WTC11 (cell line): ENCODE data around the gene IL5. TPM values are rescaled to one million over a fixed set of nuclear protein-coding genes. Genes with fewer than 3 reads are reported as not detected.

Source experiments
- ATAC-seq: fragments of 200-7000 bp; cut with Tn5 transposase; 2 replicates; pipeline ENCODE4 v1.10.0; 2021; ENCODE audit warnings: mild to moderate bottlenecking, moderate library complexity
- CTCF ChIA-PET: fragments of 300-600 bp; sonication (Branson Sonifier 250); formaldehyde crosslinking; loops from one replicate; lab custom pipeline; 2021; ENCODE audit warnings: antibody characterized with exemption; lab: Charles Lee
- POLR2A ChIA-PET: fragments of 350-600 bp; sonication (Branson Sonifier 250); formaldehyde crosslinking; loops from one replicate; lab custom pipeline; 2021; ENCODE audit warnings: antibody characterized with exemption; lab: Charles Lee
- DNase-seq: peaks from one replicate; pipeline ENCODE4 v3.0.0; 2021; ENCODE audit warnings: low spot score
- H3K27ac Mint-ChIP-seq: 2 replicates; pipeline ENCODE4 v1.8.0; 2021; ENCODE audit warnings: mixed read lengths
- H3K27me3 Mint-ChIP-seq: 2 replicates; pipeline ENCODE4 v1.8.0; 2021; ENCODE audit warnings: low read depth, mild to moderate bottlenecking, moderate library complexity, mixed read lengths
- H3K36me3 Mint-ChIP-seq: 2 replicates; pipeline ENCODE4 v1.8.0; 2021; ENCODE audit warnings: mixed read lengths
- H3K4me1 Mint-ChIP-seq: 2 replicates; pipeline ENCODE4 v1.8.0; 2022; ENCODE audit warnings: mixed read lengths
- H3K4me3 Mint-ChIP-seq: 2 replicates; pipeline ENCODE4 v1.8.0; 2021; ENCODE audit warnings: mild to moderate bottlenecking, moderate library complexity, mixed read lengths
- H3K9me3 Mint-ChIP-seq: 2 replicates; pipeline ENCODE4 v1.8.0; 2021; ENCODE audit warnings: mixed read lengths
- CREB1 ChIP-seq: sonication (generic); formaldehyde crosslinking; IDR thresholded peaks from 2 replicates; pipeline ENCODE4 v1.8.0; 2023; ENCODE audit warnings: mild to moderate bottlenecking, missing genetic modification reagents
- E2F5 ChIP-seq: sonication (generic); formaldehyde crosslinking; IDR thresholded peaks from 2 replicates; pipeline ENCODE4 v1.8.1; 2022; ENCODE audit warnings: mild to moderate bottlenecking, moderate library complexity, missing genetic modification reagents
- ERG ChIP-seq: fragments of 250-450 bp; sonication (Bioruptor Pico); IDR thresholded peaks from 2 replicates; pipeline ENCODE4 v1.8.0; 2021; ENCODE audit warnings: mild to moderate bottlenecking
- ETV6 ChIP-seq: sonication (generic); formaldehyde crosslinking; IDR thresholded peaks from 2 replicates; pipeline ENCODE4 v1.8.1; 2022; ENCODE audit warnings: mild to moderate bottlenecking, missing genetic modification reagents
- FOXP1 ChIP-seq: sonication (generic); formaldehyde crosslinking; IDR thresholded peaks from 2 replicates; pipeline ENCODE4 v1.8.0; 2022; ENCODE audit warnings: missing genetic modification reagents, mild to moderate bottlenecking, moderate library complexity, borderline replicate concordance
- GRHL2 ChIP-seq: fragments of 250-450 bp; sonication (Bioruptor Pico); IDR thresholded peaks from 2 replicates; pipeline ENCODE4 v1.8.0; 2022; ENCODE audit warnings: mild to moderate bottlenecking, moderate library complexity; ENCODE audit not compliant: insufficient replicate concordance, severe bottlenecking
- IRF1 ChIP-seq: sonication (generic); formaldehyde crosslinking; IDR thresholded peaks from 2 replicates; pipeline ENCODE4 v1.8.0; 2023; ENCODE audit warnings: missing genetic modification reagents
- JUN ChIP-seq: sonication (generic); formaldehyde crosslinking; IDR thresholded peaks from 2 replicates; pipeline ENCODE4 v1.8.0; 2023; ENCODE audit warnings: mild to moderate bottlenecking, missing genetic modification reagents
- KAT7 ChIP-seq: sonication (generic); formaldehyde crosslinking; IDR thresholded peaks from 2 replicates; pipeline ENCODE4 v1.8.1; 2023; ENCODE audit warnings: missing genetic modification reagents, mild to moderate bottlenecking, borderline replicate concordance
- NR1H2 ChIP-seq: sonication (generic); formaldehyde crosslinking; IDR thresholded peaks from 2 replicates; pipeline ENCODE4 v1.9.0; 2021; ENCODE audit warnings: mild to moderate bottlenecking, moderate library complexity, missing genetic modification reagents
- NR2C2 ChIP-seq: sonication (generic); formaldehyde crosslinking; IDR thresholded peaks from 2 replicates; pipeline ENCODE4 v1.8.0; 2022; ENCODE audit warnings: mild to moderate bottlenecking, missing genetic modification reagents
- SMAD3 ChIP-seq: sonication (generic); formaldehyde crosslinking; IDR thresholded peaks from 2 replicates; pipeline ENCODE4 v1.8.0; 2022; ENCODE audit warnings: missing genetic modification reagents, mild to moderate bottlenecking, borderline replicate concordance
- SOX15 ChIP-seq: fragments of 250-450 bp; sonication (Bioruptor Pico); IDR thresholded peaks from 2 replicates; pipeline ENCODE4 v1.9.0; 2021; ENCODE audit warnings: mild to moderate bottlenecking
- SP1 ChIP-seq: sonication (generic); formaldehyde crosslinking; conservative IDR thresholded peaks from 2 replicates; pipeline ENCODE4 v1.8.1; 2022; ENCODE audit warnings: missing genetic modification reagents
- STAT6 ChIP-seq: sonication (generic); formaldehyde crosslinking; conservative IDR thresholded peaks from 2 replicates; pipeline ENCODE4 v1.8.1; 2023; ENCODE audit warnings: mild to moderate bottlenecking, low read depth, missing genetic modification reagents, moderate library complexity
- ZNF121 ChIP-seq: sonication (generic); formaldehyde crosslinking; IDR thresholded peaks from 2 replicates; pipeline ENCODE4 v1.8.0; 2023; ENCODE audit warnings: missing genetic modification reagents
- ZNF138 ChIP-seq: sonication (generic); formaldehyde crosslinking; conservative IDR thresholded peaks from 2 replicates; pipeline ENCODE4 v1.8.1; 2022; ENCODE audit warnings: mild to moderate bottlenecking, moderate library complexity, missing genetic modification reagents
- ZNF317 ChIP-seq: sonication (generic); formaldehyde crosslinking; IDR thresholded peaks from 2 replicates; pipeline ENCODE4 v1.8.1; 2023; ENCODE audit warnings: low read depth, mild to moderate bottlenecking, moderate library complexity, missing genetic modification reagents, borderline replicate concordance
- ZNF423 ChIP-seq: fragments of 250-450 bp; sonication (Bioruptor Pico); IDR thresholded peaks from 2 replicates; pipeline ENCODE4 v2.1.2; 2022; ENCODE audit warnings: mild to moderate bottlenecking, moderate library complexity
- ZNF671 ChIP-seq: fragments of 250-450 bp; sonication (Bioruptor Pico); IDR thresholded peaks from 2 replicates; pipeline ENCODE4 v1.8.0; 2021; ENCODE audit warnings: mild to moderate bottlenecking
- total RNA-seq: library from RNA; stranded (reverse); gene quantifications from 3 replicates; pipeline ENCODE4 v1.2.3, GENCODE V29; 2021

IL5 gene
- total RNA-seq, 1 experiment from 2014 or later = not detected

GRCh38 chr5:132495667-132496190, 47.6 kb downstream of the IL5 start:
- DNase-seq (peak; percentile 75), ATAC-seq (peak; percentile 14)
- no peaks in the 10 kb centered on the region for H3K9me3 Mint-ChIP-seq
- TF ChIP-seq SOX15 (CRISPR knock-in tag) (no peak), ZNF423 (CRISPR knock-in tag) (peak; percentile 54)
- TF ChIP-seq, all 79 proteins: peak for 1
- Mint-ChIP-seq H3K4me1 (peaks cover 23% of the 10 kb centered on the region), H3K36me3 (no peaks in the 10 kb centered on the region), H3K27ac (peak overlapping the region; percentile 82; the same call in 1 of the 2 replicates), H3K4me3 (peak overlapping the region; percentile 85), H3K27me3 (peaks cover 23% of the 10 kb centered on the region)
- CTCF ChIA-PET = interaction anchor here (0.6 to 4.3 kb wide), 23 partner anchors 10 to 430 kb away, joined by 3 to 27 read pairs (median 5); partner anchors contain the start of genes P4HA2 and SHROOM1
- POLR2A ChIA-PET = interaction anchor here (0.6 to 2.1 kb wide), 13 partner anchors 10 to 462 kb away, joined by 3 to 11 read pairs (median 4); partner anchors contain the start of genes SLC22A4 and SLC22A5

- DNase-seq (no peak), ATAC-seq (no peak)
- Mint-ChIP-seq H3K27ac (no peak overlapping the region), H3K36me3 (no peaks in the 10 kb centered on the region), H3K4me1 (peaks cover 34% of the 10 kb centered on the region), H3K4me3 (no peak overlapping the region), H3K27me3 (peaks cover 33% of the 10 kb centered on the region), H3K9me3 (no peaks in the 10 kb centered on the region)
- ChIA-PET CTCF (no interaction called here), POLR2A (no interaction called here)
- TF ChIP-seq ZNF671 (CRISPR knock-in tag) (no peak), CREB1 (CRISPR knock-in tag) (no peak), GRHL2 (CRISPR knock-in tag) (no peak), NR2C2 (CRISPR knock-in tag) (no peak), NR1H2 (CRISPR knock-in tag) (no peak), JUN (no peak), SP1 (CRISPR knock-in tag) (no peak), ZNF317 (CRISPR knock-in tag) (no peak), SMAD3 (no peak), FOXP1 (CRISPR knock-in tag) (no peak), SOX15 (CRISPR knock-in tag) (no peak), ETV6 (no peak), STAT6 (CRISPR knock-in tag) (no peak), ERG (CRISPR knock-in tag) (no peak), IRF1 (CRISPR knock-in tag) (no peak), KAT7 (CRISPR knock-in tag) (no peak), ZNF138 (CRISPR knock-in tag) (no peak), ZNF121 (CRISPR knock-in tag) (no peak), E2F5 (CRISPR knock-in tag) (no peak)
Measured at GRCh38 chr5:132493821-132494220, 49.5 kb downstream of the IL5 start.
